Duodenal mucosa (tissue), 2 donors: Measurements from ENCODE around the gene PDZD2.

ENCODE experiments used
- H3K27ac ChIP-seq: one replicate; pipeline ENCODE4 v1.7.0; 2013; ENCODE audit warnings: low read depth, low read length
- H3K27me3 ChIP-seq, 2 donors: one replicate each; pipeline ENCODE4 v1.7.0; 2013; ENCODE audit warnings: low read length in 2 of 2, control low read depth in 1 of 2; ENCODE audit not compliant: insufficient read depth in 2 of 2, control insufficient read depth in 1 of 2
- H3K36me3 ChIP-seq, 2 donors: one replicate each; pipeline ENCODE4 v1.7.0; 2013; ENCODE audit warnings: low read length in 2 of 2, control low read depth in 1 of 2; ENCODE audit not compliant: insufficient read depth in 2 of 2, control insufficient read depth in 1 of 2
- H3K4me1 ChIP-seq, 2 donors: one replicate each; pipeline ENCODE4 v1.7.0; 2013; ENCODE audit warnings: low read length in 2 of 2, control low read depth in 1 of 2; ENCODE audit not compliant: insufficient read depth in 2 of 2, control insufficient read depth in 1 of 2
- H3K4me3 ChIP-seq, 2 donors: one replicate each; pipeline ENCODE4 v1.7.0; 2013; ENCODE audit warnings: low read length in 2 of 2, low read depth in 1 of 2
- H3K9ac ChIP-seq, 2 donors: one replicate each; pipeline ENCODE4 v1.7.0; 2013; ENCODE audit warnings: low read length in 2 of 2, low read depth in 1 of 2
- H3K9me3 ChIP-seq, 2 donors: one replicate each; pipeline ENCODE4 v1.7.0; 2013; ENCODE audit warnings: low read length in 2 of 2, control low read depth in 1 of 2; ENCODE audit not compliant: control insufficient read depth in 1 of 2

PDZD2 gene

DNA sequence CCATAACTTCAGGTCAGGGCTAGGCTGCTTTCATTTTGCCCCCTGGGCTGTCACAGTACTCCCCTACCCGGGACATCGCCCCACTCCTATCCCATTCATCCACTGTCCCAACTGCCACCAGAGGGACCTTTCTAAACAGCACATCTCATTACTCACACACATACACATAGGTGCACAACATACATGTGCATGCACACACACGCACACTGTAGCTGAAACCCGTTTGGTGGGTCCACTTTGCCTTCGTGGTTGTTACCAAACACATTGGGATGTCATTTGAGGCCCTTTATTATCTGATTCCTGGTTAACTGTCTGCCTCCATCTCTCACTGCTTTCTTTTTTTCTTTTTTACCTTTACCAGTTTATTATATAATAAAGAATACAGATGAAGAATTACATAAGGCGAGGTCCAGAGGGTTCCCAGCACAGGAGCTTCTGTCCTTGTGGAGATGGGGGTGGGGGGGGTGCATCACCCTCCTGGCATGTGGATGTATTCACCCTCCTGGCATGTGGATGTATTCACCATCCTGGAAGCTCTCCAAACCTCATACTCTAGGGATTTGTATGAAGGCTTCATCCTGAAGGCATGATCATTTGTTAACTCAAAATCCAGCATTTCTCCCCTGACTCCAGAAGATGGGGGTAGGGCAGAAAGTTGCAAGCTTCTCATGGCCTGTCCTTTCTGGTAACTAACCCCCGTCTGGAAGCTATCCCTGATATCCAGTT lies 349.2 kb downstream of the PDZD2 start:
- Histone ChIP-seq H3K27me3 (no peaks in the 10 kb centered on the region), H3K27ac (no peak overlapping the region), H3K9ac (no peak overlapping the region), H3K36me3 (no peaks in the 10 kb centered on the region), H3K9me3 (no peaks in the 10 kb centered on the region), H3K4me1 (no peaks in the 10 kb centered on the region), H3K4me3 (no peak overlapping the region)

DNA sequence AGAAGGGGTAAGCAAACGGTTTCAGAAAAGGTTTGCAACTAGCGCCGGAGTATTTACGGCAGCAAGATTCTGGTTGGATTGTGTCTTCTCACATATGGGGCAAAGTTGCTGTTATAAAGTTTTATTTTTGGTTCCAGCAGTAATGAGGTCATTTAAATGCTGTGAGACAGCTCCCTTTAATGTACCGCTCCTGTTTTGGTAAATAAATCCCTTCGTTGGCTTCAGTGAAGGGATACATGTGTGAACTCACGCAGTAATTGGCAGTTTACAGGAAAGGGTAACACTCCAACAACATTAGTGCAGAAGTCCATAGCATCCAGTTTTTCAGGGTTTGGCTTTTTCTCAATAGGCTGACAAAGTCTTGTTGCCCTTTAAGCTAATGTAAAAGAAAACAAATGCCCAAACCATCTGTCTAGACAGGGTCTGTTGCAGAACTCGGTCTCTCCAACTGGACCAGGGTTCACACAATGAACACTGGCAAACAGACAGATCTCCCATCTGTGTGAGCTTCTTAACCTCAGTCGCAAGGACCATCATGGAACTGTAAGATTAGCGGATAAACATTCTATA lies 351.2 kb downstream of the PDZD2 start:
- Histone ChIP-seq H3K27me3 (no peaks in the 10 kb centered on the region), H3K36me3 (no peaks in the 10 kb centered on the region), H3K4me3 (no peak overlapping the region), H3K9me3 (no peaks in the 10 kb centered on the region), H3K9ac (no peak overlapping the region), H3K4me1 (no peaks in the 10 kb centered on the region), H3K27ac (no peak overlapping the region)

DNA sequence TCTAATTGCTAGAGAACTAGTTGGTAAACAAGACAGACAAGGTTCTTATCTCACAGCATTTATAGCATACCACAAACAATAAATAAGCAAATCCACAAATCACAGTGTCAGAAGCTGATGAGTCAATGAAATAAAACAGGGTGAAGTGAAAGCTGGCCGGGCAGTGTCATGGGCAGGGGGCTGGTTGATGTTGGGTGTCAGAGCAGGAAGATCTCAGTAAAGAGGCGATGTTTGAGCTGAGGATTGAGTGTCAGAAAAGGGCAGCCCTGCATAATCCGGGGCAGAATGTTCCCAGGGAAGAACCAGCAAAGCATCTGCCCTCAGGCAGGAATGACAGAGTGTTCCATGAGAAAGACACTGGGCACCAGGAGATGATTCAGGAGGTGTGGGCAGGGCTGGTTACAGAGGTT lies 351.8 kb downstream of the PDZD2 start:
- H3K27ac ChIP-seq: no peak overlapping the region
- H3K9me3 ChIP-seq: no peaks in the 10 kb centered on the region
- H3K27me3 ChIP-seq: no peaks in the 10 kb centered on the region
- H3K4me3 ChIP-seq: no peak overlapping the region
- no peak overlapping the region for H3K9ac ChIP-seq
- no peaks in the 10 kb centered on the region for H3K4me1 ChIP-seq
- H3K36me3 ChIP-seq: no peaks in the 10 kb centered on the region

DNA sequence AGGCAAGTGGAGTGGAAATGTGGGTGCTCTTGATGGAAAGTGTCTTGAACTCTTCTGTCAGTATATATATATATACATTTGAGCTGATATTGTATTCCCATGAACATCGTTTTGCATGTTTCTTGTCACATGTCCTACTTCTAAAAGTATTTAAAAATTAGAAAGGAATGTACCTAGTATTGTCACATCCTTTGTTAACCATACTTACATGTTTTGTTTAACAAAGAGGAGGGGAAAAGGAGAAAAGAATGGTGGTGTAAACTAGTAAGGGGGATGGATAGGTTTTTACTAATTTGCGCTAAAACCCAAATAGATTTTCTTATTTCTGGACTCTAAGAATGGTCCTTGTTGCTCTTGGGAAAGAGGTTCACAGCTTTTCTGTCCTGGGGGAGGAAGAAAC lies 353.4 kb downstream of the PDZD2 start:
- Histone ChIP-seq H3K27me3 (no peaks in the 10 kb centered on the region), H3K4me1 (no peaks in the 10 kb centered on the region)

DNA sequence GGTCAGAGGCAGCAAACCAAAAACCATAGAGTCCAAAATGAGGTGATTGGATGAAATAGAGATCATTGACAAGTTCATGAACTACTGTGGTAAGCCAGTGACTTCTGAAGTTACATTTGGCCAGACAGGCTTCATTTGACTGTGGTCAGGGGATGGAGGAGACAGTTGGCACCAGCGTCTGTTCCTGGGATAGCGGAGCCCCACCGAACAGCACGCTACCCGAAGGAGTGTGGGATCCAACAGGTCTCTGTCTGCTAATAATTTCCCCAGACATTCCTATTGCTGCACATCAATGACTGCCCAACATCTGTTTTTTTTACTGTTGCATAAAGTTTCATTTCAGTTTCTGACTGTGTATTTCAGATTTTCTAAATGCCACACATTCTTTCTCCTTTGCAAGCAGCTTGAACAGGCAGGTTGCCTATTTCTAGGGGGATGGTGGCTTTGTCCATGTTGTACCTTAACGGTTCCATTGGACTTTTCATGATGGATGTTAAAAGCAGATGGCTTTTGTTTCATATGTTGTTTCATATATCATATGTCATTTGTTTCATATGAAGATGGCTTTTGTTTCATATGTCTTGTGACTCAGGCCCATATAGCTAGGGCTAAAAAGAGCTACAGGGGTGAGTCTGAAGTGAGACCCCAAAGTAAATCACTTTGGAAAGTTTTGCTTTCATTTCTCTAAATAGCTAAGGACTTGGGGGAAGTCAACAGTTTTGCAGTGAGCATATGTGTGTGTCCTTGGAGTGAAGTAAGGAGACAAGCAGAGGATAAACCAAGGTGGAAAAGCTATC lies 354.4 kb downstream of the PDZD2 start:
- Histone ChIP-seq H3K36me3 (no peaks in the 10 kb centered on the region), H3K4me3 (no peak overlapping the region), H3K9ac (no peak overlapping the region), H3K27me3 (no peaks in the 10 kb centered on the region), H3K9me3 (no peaks in the 10 kb centered on the region), H3K4me1 (no peaks in the 10 kb centered on the region), H3K27ac (no peak overlapping the region)

More for the DNA sequence above, 353.4 kb downstream of the PDZD2 start:
- H3K27ac ChIP-seq: no peak overlapping the region
- H3K9me3 ChIP-seq: no peaks in the 10 kb centered on the region
- H3K9ac ChIP-seq: no peak overlapping the region
- H3K36me3 ChIP-seq: no peaks in the 10 kb centered on the region
- no peak overlapping the region for H3K4me3 ChIP-seq

DNA sequence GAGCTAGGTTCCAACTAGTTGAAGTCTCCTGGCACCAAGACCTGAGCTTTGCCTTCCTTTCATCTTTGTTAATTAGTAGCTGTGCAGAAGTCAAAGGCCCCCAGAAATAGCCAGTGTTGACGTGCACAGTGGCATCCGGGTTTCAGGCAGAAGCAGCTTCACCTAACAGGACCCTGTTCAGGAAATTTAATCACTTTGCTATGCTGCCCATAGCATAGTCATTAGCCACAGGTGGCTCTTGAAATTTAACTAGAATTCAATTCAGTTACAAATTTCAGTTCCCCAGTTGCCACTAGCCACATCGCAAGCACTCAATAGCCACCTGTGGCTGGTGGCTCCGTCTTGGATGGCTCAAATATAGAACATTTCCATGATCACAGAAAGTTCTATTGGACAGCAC lies 356.1 kb downstream of the PDZD2 start:
- Histone ChIP-seq H3K27me3 (no peaks in the 10 kb centered on the region), H3K4me3 (no peak overlapping the region), H3K9ac (no peak overlapping the region), H3K36me3 (no peaks in the 10 kb centered on the region), H3K4me1 (no peaks in the 10 kb centered on the region), H3K9me3 (no peaks in the 10 kb centered on the region), H3K27ac (no peak overlapping the region)

DNA sequence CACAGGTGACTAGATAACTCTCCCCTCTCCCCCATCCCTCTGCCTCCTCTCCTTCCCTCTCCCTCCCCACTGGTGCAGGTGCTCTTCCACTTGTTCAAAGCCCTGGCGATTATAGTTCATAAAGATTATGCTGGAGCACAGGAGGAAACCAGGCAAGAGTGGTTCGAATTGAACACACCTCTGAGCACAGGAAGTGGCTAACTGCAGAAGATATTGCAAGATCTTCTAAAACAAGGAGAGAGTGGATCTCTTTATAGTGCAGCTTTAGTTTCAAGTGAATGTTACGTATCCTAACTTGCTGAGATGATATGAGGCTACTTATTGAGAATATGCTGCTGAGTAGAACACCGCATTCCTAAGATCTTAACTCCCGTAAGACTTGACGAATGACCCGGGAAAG lies 356.8 kb downstream of the PDZD2 start:
- Histone ChIP-seq H3K36me3 (no peaks in the 10 kb centered on the region), H3K9ac (no peak overlapping the region), H3K4me1 (no peaks in the 10 kb centered on the region), H3K9me3 (no peaks in the 10 kb centered on the region), H3K4me3 (no peak overlapping the region), H3K27ac (no peak overlapping the region), H3K27me3 (no peaks in the 10 kb centered on the region)

DNA sequence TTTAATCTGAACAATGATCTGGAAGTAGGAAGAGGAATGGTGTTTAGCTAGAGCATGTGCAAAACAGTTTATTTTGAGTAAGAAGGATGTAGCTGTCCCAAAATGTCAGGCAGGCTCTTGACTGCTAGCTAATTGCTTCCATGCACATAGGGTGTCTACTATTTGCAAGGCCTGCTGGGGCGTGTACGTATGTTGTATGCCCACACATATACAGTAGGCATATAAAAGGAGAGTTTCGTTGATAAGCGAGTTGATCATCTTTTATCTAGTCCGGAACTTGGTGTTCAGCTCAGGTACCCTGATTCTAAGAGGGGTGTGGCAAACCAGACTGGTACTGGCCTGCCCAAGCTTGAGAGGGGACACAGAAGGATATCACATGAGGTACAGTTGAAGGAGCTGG lies 358.0 kb downstream of the PDZD2 start:
- Histone ChIP-seq H3K27me3 (no peaks in the 10 kb centered on the region), H3K4me1 (no peaks in the 10 kb centered on the region), H3K9ac (no peak overlapping the region), H3K27ac (no peak overlapping the region), H3K9me3 (no peaks in the 10 kb centered on the region), H3K36me3 (no peaks in the 10 kb centered on the region), H3K4me3 (no peak overlapping the region)

DNA sequence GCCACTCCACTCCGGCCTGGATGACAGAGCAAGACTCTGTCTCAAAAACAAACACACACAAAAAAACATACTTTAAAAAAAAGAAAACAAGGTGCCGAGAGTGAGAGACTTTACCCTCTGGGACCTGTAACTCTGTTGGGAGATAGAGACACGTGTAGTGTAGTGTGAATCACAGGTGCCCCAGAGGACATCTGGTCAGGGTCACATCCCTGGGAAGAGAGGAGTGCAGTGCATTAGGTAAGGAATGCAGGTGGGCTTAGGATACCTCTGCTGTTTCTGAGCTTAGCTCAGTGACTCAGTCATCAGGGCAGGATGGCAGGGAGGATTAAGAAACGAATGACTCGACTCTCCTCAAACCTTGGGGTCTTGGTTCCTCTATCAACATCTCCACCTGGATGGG lies 360.5 kb downstream of the PDZD2 start:
- no peak overlapping the region for H3K9ac ChIP-seq
- no peaks in the 10 kb centered on the region for H3K9me3 ChIP-seq
- H3K4me1 ChIP-seq: no peaks in the 10 kb centered on the region
- no peaks in the 10 kb centered on the region for H3K27me3 ChIP-seq
- H3K36me3 ChIP-seq: no peaks in the 10 kb centered on the region
- H3K27ac ChIP-seq: no peak overlapping the region
- H3K4me3 ChIP-seq: no peak overlapping the region

DNA sequence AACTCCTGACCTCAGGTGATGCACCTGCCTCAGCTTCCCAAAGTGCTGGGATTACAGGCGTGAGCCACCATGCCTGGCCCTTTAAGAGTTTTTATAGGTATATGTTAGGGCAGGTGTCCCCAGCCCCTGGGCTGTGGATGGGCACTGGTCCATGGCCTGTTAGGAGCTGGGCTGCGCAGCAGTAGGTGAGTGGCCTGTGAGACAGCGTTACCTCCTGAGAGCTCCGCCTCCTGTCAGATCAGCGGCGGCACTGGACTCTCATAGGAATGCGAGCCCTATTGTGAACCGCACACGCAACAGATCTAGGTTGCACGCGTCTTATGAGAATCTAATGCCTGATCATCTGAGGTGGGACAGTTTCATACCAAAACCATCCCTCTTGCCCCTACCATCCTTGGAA lies 361.8 kb downstream of the PDZD2 start:
- no peaks in the 10 kb centered on the region for H3K36me3 ChIP-seq
- H3K9me3 ChIP-seq: no peaks in the 10 kb centered on the region
- no peak overlapping the region for H3K27ac ChIP-seq
- H3K4me3 ChIP-seq: no peak overlapping the region
- no peak overlapping the region for H3K9ac ChIP-seq
- no peaks in the 10 kb centered on the region for H3K4me1 ChIP-seq
- H3K27me3 ChIP-seq: no peaks in the 10 kb centered on the region
